Erythroblast (primary cell): ENCODE results near the gene PPP4R2.

Experiments
- GATA1 ChIP-seq: IDR thresholded peaks from 2 replicates; pipeline ENCODE4 v1.6.1; 2011; ENCODE audit warnings: low read depth, mild to moderate bottlenecking, control low read depth, low read length, moderate library complexity
- POLR2A ChIP-seq: IDR thresholded peaks from 2 replicates; pipeline ENCODE4 v1.6.1; 2011; ENCODE audit warnings: mild to moderate bottlenecking, low read length

DNA sequence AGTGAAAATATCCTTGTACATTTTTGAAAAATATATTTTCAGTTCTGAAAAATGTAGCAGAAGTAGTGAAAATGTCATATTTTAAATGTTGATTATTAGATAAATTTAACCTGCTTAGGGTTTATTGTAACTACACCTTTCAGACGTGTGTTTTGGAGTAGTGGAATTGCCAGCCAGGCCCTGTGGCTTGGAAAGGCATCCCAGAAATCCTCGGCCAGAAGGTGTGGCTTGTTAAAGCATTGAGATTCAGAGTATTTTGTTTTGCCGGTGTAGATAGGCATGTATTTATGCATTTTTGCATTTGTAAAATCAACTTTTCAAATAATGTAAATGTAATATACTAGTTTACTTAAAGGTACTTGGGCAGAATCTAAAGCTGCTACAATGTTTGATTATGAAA lies 71.8 kb downstream of the PPP4R2 start:
- TF ChIP-seq POLR2A (no peak), GATA1 (no peak)
